GM19239 (cell line): ENCODE measurements around the gene TPST1.
"Not testable (repeated sequence)": the region's sequence is repeated elsewhere in the genome, so short reads cannot be mapped to it uniquely, and the experiment has no call there.

Source experiments
- DNase-seq: peaks from one replicate; pipeline ENCODE4 v3.0.0; 2011; ENCODE audit warnings: low spot score; ENCODE audit not compliant: insufficient read length
- FAIRE-seq: peaks from 2 replicates; lab custom pipeline; 2011; peaks lifted over from hg19 to GRCh38; lab: Jason Lieb, UNC

TPST1 gene

DNA sequence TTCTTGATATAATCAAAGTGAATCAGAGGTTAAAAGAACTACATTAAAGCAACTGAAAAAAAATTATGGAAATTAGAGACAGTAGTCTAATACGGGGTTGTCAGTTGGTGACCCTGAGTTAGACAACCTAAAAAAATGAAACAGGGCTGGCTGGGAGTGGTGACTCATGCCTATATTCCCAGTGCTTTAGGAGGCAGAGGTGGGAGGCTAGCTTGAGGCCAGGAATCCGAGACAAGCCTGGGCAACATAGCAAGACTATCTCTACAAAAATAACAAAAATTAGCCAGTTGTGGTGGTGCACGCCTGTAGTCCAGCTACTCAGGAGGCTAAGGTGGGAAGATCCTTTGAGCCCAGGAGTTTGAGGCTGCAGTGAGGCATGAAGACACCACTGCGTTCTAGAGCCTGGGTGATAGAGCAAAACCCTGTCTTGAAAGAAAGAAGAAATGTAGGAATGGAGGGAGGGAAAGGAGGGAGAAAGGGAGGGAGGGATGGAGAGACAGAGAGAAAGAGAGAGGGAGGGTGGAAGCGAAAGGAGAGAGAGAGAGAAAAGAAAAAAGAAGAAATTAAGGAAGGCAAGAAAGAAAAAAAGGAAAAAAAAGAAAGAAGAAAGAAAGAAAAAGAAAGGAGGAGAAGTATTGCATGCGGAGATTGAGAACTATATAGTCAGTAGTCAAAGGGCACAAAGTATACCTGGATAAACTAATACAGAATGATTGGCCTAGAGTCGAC, 166.1 kb downstream of the TPST1 start:
- no peak for DNase-seq
- FAIRE-seq: no peak

DNA sequence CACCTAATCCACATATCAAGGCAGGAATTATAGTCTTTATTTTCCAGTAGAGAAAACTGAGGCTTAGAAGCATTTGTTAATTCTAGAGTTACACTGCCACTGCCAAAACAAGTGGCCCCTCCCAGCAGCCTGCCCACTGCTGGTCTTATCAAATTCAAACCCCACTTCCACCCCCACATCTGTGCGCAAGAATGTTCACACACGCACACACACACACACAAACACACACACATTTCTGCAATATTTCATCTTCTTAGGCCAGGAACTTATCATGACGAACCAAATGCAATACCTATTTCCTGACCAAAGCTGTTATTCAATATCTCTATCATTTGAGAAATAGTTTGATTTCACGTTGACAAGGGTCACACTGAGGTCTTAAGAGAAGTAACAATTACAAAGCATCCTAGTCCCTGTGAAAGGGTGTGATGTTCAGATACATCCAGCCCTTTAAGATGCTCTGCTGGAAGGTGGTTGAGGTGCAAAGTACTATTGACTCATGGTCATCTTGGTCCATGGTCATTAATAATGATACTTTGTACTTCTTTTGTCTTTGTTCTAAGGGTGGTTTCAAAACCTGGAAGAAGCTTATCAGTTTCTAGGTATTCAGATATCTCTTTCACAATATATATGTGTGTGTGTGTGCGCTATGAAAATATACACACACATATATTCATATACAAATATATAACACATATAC, 169.2 kb downstream of the TPST1 start:
- FAIRE-seq, DNase-seq: not testable (repeated sequence)

DNA sequence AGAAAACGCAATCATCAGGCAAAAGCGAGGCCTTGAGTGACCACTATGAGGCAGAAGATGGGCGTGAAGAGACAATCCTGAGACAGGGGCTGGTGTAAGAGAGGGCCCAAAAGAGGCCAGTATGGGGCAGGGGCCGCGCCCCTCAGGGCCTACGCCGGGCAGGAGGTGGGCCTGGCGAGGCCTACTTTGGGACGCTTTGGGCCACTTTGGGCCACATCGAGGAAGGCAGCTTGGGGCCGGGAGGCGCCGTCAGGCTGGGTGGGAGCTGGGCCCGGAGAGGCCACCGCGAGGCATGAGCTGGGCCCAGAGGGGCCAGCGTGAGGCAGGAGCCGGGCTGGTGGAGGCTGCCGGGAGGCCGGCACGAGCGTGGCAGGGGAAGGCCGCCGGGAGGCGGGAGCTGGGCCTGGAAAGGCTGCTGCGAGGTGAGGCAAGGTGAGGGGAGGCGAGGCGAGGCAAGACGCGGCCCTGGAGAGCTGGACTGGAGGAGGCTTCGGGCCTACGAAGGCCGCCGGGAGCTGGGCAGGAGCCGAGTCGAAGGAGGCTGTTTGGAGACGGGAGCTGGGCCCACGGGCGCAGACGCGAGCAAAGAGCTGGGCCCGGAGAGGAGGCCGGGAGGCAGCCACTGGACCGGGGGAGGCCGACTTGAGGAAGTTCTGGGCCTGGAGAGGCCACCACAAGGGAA, 171.3 kb downstream of the TPST1 start:
- no peak for DNase-seq
- FAIRE-seq: no peak

DNA sequence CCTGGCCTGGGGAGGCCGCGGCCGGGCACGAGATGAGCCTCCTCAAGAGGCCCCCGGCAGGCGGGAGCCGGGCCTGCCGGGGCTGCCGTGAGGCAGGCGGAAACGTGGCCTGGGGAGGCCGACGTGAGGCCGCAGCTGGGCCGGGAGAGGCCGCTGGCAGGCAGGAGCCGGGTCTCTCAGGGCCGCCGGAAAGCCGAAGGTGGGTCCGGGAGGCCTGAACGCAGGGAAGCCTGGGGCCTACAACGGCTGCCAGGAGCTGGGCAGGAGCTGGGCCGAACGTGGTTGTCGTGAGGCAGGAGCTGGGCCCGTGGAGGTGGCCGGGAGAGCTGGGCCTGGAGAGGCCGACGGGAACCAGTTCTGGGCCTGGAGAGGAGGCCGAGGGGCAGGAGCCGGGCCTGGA, 171.9 kb downstream of the TPST1 start:
- FAIRE-seq: no peak
- no peak for DNase-seq

DNA sequence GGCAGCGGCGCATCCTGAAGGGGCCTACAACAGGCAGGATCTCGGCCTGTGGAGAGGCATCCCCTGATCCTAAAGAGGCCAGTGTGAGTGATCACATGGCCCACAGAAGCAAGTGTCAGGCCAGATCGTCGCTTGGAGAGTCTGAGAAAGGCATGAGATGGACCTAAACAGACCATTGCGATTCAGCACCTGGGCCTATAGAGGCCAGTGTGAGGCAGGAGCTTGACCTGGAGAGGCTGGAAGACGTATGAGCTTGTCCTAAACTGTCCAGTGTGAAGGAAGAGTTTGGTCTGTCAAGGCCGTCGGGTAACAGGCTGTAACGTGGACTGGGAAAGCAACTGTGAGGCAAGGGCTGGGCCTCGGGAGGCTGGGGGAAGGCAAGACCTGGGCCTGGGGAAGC, 172.6 kb downstream of the TPST1 start:
- no peak for FAIRE-seq

DNA sequence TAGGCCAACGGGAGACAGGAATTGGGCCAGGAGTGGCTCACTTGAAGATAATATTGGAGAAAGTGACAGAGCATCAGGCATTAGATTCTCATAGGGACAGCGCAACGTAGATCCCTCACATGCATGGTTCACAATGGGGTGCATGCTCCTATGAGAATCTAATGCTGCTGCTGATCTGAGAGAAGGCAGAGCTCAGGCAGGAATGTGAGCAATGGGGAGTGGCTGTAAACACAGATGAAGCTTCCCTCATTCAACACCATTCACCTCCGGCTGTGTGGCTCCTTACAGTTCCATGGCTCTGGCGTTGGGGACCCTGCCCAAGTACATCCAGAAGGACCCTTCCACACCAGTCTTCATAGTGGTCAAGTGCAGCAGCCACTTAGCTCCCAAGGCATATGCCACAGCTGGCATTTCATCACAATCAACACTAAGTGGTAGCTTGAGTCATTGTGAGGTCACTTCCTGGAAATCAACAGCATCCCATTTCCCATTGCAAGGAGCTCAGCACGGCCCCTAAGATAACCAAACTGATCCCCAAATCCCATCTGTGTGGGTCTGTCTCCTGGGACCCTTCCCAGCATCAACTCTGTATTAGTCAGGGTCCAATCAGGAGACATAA, 174.5 kb downstream of the TPST1 start:
- DNase-seq: no peak
- no peak for FAIRE-seq

More for the DNA sequence above, 172.6 kb downstream of the TPST1 start:
- DNase-seq: no peak

DNA sequence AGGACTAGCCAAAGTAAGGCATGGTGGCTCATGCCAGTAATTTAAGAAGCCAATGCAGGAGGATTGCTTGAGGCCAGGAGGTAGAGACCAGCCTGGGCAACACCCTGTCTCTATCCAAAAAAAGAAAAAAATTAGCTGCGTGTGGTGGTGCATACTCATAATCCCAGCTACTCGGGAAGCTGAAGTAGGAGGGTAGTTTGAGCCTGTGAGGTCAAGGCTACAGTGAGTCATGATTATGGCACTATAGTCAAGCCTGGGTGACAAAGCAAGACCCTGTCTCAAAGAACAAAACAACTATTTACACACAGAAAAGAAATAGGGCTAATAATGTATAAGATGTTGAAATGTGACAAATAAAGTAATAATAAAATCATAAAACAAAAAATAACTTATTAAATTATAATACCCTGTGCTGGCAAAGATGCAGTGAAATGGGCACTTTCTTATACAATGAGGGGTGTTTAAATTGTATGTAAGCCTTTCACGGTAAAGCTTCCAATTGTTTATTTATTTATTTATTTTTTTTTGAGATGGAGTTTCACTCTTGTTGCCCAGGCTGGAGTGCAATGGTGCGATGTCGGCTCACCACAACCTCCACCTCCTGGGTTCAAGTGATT, 175.2 kb downstream of the TPST1 start:
- DNase-seq (no peak), FAIRE-seq (no peak)

DNA sequence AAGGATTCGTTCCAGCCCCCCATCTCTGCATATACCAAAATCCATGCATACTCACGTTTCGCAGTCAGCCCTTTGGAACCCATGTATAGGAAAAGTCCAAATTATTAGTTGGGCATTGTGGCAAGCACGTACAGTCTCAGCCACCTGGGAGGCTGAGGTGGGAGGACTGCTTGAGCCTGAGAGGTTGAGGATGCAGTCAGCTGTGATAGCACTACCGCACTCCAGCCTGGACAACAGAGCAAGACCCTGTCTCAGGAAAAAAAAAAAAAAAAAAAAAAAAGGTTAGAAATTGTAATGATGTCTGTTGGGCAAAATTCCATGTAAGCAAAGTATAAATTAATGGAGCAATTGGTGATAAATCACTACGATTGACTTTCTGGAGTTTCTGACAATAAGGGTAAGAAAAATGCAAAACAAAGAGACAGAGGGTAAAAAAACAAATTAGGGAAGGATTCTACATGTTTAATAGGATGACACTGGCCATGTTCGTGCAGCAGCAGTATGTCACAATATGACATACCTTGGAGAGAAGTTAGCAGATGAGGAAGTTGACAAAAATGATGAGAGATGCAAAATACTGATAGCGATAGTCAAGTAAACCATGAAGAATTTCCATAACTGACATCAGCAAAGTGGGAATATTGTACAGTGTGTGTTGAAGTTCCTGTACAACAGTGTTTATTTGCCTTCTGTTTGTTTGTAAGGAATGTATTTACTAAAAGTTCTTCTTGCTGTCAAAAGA, 177.2 kb downstream of the TPST1 start:
- DNase-seq, FAIRE-seq: not testable (repeated sequence)

DNA sequence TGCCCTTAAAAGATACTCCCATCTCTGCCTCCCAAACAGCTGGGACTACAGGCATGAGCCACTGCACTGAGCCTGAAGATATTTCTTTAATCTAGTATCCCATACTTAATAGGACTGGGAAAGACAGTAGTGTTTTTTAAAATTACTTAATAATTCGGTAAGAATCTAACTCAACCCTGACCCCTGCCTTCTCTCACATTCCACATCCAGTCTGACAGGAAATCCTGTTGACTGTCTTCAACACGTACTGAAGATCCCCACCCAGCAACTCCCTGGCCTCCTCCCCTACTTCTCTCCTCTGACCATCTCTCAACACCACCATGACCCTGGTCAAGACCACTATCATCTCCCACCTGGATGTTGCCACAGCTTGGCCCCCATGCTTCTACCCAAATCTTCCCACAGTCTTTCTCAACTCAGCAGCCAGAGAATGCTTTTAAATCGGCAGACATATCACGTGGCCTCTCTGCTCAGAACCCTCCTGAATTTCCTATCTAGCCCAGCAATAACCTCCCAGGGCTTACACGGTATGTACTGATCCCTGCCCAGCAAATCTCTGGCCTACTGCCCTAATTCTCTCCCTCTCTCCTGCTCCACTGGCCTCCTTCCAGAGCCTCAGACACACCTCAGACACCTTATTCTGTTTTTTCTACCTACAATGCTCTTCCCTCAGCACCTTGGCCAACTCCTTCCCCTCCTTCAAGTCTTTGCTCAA, 180.2 kb downstream of the TPST1 start:
- not testable (repeated sequence) for FAIRE-seq, DNase-seq

DNA sequence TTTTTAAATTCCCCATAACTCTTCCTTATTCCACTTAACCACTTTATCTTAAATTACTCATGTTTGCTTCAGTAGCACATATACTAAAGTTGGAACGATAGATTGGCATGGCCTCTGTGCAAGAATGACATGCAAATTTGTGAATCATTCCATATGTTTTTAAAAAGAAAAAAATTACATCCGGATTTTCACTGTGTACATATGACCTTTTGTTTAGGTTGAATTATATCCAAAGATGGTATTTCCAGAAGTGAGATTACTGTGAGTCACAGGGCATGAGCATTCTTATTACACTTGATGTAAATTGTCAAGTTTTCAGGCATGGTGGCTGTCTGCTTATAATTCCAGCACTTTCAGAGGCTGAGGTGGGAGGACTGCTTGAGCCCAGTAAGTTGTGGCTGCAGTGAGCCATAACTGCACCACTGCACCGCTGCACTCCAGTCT, 190.0 kb downstream of the TPST1 start:
- not testable (repeated sequence) for DNase-seq, FAIRE-seq

DNA sequence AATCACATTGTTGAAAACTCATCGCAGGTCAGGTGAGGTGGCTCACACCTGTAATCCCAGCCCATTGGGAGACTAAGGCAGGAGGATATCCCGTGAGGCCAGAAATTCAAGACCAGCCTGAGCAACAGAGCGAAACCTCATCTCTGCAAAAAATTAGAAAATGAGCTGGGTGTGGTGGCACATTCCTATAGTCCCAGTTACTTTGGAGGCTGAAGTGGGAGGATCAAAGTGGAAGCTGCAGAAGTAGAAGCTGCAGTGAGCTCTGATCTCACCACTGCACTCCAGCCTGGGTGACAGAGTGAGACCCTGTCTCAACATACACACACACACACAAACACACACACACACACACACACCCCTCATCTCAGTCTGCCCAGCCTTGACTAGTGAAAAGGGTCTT, 190.9 kb downstream of the TPST1 start:
- not testable (repeated sequence) for DNase-seq, FAIRE-seq

DNA sequence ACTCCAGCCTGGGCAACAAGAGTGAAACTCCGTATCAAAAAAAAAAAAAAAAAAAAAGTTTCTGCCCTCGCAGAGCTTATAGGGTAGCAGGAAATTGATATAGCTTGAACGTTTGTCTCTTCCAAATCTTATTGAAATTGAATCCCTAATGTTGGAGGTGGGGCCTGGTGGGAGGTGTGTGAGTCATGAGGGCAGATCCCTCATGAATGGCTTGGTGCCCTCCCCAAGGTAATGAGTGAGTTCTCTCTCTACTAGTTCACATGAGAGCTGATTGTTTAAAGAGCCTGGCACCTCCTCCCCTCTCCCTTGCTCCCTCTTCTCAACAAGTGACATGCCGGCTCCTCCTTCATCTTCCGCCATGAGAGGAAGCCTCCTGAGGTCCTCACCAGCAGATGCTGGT, 193.7 kb downstream of the TPST1 start:
- not testable (repeated sequence) for FAIRE-seq, DNase-seq

DNA sequence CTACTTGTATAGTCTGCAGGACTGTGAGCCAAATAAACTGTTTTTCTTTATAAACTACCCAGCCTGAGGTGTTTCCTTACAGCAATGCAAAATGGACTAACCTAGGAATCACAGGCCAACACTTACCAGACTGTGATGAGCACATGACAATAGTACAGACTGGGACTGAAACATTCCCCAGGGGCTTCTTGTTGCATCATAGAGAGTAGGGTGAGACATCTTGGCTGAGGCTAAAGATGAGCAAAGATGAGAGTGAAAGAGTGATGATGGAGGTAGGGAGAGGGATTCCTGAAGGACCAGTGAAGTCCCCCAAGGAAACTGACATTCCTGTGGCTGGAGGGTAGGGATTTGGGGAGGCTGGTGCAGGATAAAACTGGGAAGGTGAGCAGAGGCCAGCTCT, 194.4 kb downstream of the TPST1 start:
- no peak for DNase-seq
- FAIRE-seq: no peak

DNA sequence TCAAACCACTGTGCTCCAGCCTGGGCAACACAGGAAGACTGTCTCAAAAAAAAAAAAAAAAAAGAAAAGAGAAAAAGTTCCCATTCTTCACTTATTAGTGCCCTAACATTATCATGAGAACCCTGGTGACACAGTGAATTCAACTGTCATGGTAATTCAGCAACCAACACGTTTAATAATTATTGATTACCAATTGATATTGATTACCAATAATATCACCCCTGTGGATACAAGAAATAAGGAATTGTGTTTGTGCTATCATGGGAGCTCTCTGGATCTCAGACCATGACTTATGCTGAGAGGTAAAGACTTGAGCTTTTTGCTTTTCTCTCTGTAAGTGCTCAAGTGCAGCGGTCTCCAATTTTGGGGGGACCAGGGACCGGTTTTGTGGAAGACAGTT, 195.3 kb downstream of the TPST1 start:
- DNase-seq: no peak
- FAIRE-seq: no peak

DNA sequence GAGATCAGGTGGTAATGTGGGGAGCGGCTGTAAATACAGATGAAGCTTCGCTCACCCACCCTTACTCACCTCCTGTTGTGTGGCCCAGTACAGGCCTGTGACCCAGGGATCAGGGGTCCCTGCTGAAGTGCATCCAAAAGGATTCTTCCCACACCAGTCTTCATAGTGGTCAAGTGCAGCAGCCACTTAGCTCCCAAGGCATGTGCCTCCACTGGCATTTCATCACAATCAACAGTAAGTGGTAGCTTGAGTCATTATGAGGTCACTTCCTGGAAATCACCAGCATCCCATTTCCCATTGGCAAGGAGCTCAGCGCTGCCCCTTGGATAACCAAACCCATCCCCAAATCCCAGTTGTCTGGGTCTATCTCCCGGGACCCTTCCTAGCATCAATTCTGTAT, 196.0 kb downstream of the TPST1 start:
- DNase-seq, FAIRE-seq: not testable (repeated sequence)

DNA sequence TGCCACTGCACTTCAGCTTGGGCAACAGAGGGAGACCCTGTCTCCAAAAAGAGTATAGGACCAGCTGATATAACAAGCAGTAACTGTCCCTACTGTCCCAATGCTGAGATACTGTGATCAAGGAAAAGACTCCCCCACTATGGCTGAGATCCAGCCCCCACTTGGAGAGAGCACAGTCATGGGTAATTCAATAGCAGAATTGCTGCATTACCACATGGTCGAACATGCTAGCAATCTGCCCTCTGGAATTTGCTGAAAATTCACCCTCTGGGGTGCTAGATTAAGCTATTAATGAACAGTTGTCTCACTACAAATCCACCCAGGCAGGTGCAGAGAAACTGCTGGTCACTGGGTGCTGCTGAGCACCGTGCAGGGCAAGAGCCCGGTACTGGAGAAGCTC, 196.8 kb downstream of the TPST1 start:
- FAIRE-seq, DNase-seq: not testable (repeated sequence)

DNA sequence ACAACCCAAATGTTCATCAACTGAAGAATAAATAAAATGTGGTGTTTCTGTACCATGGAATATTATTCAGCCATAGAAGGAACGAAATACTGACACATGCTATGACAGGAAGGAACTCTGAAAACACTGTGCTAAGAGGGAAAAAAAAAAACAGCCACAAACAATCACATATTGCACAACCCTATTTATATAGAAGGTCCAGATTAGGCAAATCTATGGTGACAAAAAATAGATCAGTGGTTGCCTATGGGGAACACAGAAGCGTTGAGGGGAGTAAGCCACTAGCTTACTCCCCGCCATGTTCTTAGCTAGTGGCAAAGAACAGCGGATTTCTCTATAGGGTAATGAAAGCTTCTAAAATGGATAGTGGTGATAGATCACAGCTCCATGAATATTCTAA, 198.4 kb downstream of the TPST1 start:
- no peak for DNase-seq
- no peak for FAIRE-seq

DNA sequence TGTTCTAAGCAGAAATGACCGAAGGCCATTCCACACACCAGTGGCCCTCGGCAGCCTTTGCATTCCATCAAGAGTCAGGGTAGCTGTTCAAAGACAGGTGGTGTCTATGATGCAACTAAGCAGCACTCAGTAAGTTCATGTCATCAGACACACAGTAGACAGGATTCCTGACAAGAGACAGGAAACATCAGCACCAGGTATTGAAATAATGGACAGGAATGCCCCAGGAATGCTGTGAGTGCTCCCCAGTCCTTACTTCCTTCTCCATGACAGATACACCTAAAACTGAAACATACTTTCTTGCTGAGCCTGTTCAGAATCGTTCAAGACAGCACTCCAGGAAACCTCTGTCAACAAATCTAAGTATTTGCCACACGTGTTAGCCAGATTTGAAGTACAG, 204.4 kb downstream of the TPST1 start:
- DNase-seq: no peak
- FAIRE-seq: no peak
